GM21528 (cell line): ENCODE measurements around the gene TRIM71.
"Not testable (repeated sequence)": the region's sequence is repeated elsewhere in the genome, so short reads cannot be mapped to it uniquely, and the experiment has no call there.

Experiments
- ATAC-seq: cut with Tn5 transposase; IDR thresholded peaks from one replicate; pipeline ENCODE4 v1.9.1; 2021; ENCODE audit warnings: mild to moderate bottlenecking, moderate library complexity; ENCODE audit not compliant: unreplicated experiment, low FRiP score

Gene TRIM71

DNA sequence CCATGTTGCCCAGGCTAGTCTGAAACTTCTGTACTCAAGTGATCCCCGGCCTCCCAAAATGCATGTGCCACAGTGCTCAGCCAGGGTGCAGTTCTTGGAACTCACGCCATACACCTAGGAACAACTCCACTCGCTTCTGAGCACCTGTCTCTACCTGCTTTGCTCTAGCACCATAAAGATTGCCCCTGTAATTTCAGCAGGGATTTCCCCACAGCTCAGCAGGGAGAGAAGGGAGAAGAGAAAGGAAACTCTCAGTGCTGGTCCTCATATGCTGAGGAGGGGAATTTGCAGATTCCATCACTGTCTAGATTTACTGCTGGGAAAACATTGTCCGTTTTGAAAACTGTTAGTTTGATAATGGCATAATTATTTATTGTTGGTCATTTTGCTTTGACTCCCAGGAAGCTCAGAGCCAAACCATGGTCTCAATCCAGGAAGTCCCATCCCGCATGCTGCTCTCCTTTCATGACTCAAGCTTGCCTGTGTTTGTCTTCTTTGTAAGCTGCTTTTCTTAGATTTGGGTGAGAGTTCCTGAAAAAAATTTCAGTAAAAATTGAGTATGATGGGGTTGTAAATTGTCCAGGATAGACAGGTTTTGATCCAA is 24.2 kb downstream of the TRIM71 start:
- no peak for ATAC-seq

- no peak for ATAC-seq
Measured at GRCh38 chr3:32842531-32842931, 24.7 kb downstream of the TRIM71 start.

- ATAC-seq: no peak
Measured at GRCh38 chr3:32842987-32843386, 25.2 kb downstream of the TRIM71 start.

DNA sequence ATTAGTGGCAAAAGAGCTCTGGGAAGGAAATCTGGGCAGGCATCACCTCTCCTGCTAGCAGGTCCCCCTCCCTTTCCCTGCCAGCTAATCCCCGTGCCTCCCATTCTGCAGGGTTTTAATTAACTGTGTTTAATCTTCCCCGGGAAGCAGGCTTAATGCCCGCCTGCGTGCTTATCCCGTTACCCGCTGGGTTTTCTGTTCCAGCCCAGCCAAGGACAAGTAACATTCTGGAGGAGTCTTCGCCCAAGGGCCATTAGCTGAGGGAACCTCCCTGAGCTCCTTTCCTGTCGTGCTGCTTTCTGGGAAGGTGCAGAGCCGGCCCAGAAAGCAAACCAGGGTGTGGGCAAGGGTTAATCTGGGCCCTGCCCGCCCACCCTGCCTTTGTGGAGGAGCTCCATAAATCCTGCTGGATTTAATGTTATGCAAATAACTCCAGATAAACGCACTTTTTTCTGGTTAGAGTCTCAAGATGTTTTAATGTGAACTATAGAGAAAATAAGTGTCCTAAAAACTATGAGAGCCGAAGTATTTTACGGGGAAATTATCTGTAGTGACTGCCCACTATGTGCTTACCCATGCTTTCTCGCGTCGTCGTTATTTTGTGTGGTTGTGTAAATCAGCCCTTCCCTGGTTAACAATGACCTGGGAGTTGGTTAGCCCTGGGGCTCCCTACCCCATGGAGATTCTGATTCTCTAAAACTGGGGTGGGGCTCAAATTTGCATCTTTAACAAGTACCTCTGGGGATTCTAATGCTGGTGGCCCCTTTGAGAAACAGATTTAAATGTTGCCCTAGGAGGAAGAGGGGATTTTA is 25.9 kb downstream of the TRIM71 start:
- ATAC-seq: no peak

- ATAC-seq: no peak
Measured at GRCh38 chr3:32844322-32844654, 26.5 kb downstream of the TRIM71 start.

DNA sequence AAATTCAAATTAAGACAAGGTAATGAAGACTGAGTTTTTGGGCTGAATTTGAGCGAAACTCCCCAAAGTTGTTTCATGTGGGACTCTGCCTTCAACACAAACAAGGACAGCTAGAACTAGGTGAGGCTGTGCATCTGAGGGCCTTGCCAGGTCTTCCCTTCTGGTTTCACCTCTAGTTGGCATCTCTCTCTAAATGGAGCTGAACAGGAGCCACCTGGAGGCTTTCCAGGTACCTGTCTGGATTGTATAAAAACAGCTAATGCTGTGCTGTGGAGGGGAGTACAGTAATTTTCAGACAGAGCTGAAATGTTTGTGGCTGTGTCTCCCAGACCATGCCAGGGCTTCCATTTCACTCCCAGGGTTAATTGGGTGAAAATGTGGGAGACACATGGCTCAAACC is 27.1 kb downstream of the TRIM71 start:
- ATAC-seq: no peak

DNA sequence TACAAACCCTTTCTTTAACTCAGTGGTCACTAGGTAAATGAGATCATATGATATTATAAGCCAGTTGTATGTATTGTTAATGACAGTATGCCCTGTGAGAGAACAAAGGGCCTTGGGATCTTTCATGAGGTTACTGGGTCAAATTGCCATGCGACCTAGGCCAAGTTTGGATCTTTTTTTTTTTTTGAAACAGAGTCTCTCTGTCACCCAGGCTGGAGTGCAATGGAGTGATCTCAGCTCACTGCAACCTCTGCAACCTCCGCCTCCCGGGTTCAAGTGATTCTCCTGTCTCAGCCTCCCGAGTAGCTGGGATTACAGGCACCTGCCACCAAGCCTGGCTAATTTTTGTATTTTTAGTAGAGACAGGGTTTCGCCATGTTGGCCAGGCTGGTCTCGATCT is 27.7 kb downstream of the TRIM71 start:
- ATAC-seq: not testable (repeated sequence)

- not testable (repeated sequence) for ATAC-seq
Measured at GRCh38 chr3:32847045-32847444, 29.2 kb downstream of the TRIM71 start.

- ATAC-seq: no peak
Measured at GRCh38 chr3:32847528-32847927, 29.7 kb downstream of the TRIM71 start.

- no peak for ATAC-seq
Measured at GRCh38 chr3:32848215-32848614, 30.4 kb downstream of the TRIM71 start.

GRCh38 chr3:32849046-32849445 is 31.2 kb downstream of the TRIM71 start:
- no peak for ATAC-seq

GRCh38 chr3:32850226-32850625 is 32.4 kb downstream of the TRIM71 start:
- no peak for ATAC-seq

GRCh38 chr3:32850636-32851035 is 32.8 kb downstream of the TRIM71 start:
- no peak for ATAC-seq

DNA sequence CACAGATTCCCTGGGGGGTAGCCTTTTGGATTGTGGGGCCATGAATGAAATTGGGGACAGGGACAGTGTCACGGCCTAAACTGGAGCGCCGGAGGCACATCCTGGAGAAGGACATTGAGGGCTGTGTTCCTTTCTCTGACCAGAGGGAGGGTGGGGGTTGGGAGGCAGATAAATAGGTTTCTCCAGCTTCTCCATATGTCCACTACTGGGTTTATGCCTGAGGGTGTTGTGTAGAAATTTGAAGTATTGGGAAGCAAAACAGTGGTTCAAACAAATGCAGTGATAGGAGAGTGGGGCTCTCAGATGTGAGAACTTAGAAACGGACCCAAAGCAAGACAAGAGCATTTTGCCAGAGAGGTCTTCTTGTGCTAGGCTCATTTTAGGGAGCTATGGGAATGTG is 34.3 kb downstream of the TRIM71 start:
- no peak for ATAC-seq

DNA sequence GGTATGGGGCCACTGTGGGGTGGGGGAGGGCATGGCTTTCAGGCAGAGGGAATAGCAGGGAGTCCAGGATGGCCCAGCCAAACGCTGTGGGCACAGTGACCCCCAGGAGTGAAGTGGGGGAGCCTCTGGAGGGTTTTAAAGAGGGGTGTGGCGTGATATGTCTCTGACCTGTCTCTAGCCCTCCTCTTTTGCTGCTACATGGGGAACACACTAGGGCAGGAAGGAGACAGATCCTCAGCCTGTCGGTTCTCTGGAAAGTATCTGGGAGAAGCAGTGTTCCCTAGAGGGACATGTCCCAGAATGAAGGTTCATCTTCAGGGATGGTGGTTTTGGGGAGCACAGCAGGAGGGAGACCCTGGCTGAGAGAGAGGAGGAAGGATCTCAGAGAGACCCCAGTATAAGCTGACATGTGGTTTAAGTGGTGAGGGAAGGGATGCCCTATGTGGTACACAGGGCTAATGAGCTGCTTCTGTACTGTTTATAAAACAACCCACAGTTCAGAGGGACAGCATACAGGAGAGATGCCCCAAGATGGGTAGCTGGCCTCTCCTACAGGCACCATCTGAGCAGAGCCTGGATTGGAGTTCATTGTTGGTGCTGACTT is 37.7 kb downstream of the TRIM71 start:
- no peak for ATAC-seq

DNA sequence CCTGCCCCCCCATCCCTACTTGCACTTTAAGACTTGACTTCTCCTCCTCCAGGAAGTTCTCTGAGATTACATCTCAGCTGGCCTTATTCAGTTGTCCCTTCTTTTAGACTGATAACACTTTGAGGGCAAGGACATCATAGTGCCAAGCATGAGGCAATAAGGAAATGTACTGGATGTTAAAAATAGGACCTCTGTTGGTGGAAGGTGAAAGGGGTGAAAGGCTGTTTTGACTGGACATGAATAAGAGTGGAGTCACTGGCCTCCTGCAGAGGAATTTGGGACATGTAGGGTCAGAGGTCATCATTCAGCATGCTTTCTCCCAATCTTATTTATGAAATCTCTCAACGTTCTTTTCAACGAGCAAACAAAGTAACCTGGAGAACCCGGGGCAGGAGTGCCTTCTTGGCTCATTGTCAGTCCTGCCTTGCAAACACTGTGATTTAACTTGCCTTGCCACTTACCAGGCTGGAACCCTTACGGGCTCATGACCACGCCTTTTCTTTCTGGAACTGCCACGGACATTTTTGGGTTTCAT is 38.6 kb downstream of the TRIM71 start:
- no peak for ATAC-seq

DNA sequence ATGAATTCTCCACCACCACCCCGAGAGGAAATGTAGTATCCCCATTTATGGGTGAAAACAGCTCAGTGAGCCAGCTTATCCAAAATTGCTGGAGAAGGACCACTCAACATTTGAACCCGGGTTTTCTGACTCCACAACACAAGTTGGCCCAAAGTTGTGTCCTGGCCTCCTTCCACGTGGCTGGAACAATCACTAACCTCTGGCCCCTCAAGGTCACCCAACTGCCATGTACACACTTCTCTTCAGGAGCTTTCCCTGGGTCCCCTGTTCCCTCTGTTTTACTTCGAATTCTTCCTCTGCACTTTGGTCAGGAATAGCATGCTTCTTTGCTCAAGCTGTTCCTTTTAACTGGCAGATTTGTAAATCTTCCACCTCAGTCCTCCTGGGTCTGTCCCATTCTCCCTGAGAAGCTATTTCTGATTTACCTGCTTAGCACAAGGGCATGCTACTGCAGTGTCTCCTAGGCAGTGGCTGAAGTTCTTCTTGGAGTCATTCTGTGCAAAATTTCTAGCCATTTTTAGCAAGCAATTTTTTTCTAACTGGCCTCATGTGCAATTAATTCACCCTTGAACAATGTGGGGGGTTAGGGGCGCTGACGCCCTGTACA is 39.2 kb downstream of the TRIM71 start:
- no peak for ATAC-seq

- ATAC-seq: no peak
Measured at GRCh38 chr3:32857921-32858320, 40.1 kb downstream of the TRIM71 start.

DNA sequence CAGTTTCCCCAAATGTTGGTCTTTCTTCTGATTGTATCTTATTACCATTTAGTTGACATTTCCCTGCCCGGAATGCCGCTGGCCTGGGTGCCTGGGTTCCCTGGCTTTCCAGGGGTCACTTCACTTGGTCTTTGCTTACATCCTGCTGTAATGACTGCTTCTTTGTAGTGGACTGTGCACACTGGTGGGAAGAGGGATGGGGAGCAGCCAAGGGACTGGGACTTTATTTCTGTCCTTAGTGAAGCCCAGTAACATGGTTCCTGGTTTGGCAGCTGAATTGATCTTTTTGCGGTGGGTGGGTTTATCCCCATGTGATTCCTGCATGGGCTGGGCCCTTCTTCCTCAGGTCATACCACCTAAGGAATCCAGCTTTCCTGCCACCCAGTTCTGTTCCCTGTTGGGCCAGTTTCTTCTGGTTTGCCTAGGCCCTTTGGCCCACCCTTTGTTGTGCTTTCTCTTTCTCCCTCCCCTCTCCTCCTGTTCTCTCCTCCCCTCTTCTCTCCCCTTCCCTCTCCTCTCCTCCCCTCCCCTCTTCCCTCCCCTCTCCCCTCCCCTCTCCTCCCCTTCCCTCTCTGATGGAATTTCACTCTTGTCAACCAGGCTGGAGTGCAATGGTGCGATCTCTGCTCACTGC is 41.9 kb downstream of the TRIM71 start:
- no peak for ATAC-seq

DNA sequence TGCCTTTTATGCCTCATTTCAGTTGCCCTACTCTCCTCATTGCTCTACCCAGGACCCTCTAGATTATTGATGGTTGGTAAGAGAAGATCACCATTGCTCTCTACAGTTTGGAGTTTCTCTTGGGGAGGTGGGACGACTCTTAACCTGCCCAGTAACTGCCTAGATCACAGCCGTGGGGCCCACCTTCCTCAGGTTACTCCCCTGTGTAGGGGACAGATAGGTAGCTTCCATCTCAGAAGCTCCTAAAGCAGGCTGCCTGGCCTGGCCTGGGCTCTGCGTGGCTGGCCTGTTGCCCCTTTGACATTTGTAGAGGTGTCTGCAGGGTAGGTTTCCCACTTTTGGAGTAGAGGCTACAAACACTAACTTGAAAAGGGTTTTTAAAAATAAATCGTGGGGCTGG is 42.7 kb downstream of the TRIM71 start:
- no peak for ATAC-seq

GRCh38 chr3:32861681-32862080 is 43.9 kb downstream of the TRIM71 start:
- no peak for ATAC-seq
